HepG2 (cell line): ENCODE data around the gene MCM3. TPM values are rescaled to one million over a fixed set of nuclear protein-coding genes. Genes with fewer than 3 reads are reported as not detected.

Experiments used
- CBFB ChIP-seq: sonication (generic); formaldehyde crosslinking; IDR thresholded peaks from 2 replicates; pipeline ENCODE4 v1.4.0; 2020; ENCODE audit warnings: missing genetic modification reagents
- CEBPZ ChIP-seq: IDR thresholded peaks from 2 replicates; pipeline ENCODE4 v1.6.1; 2012; ENCODE audit warnings: low read length, improper control_type of control experiment
- EP300 ChIP-seq, 3 experiments: sonication (generic) in 1 of 3; formaldehyde crosslinking in 1 of 3; IDR thresholded peaks; 2 replicates each; pipeline versions ENCODE4 v1.5.1 to v1.6.1; 2011 to 2020; ENCODE audit warnings: low read depth in 2 of 3, low read length in 2 of 3, borderline replicate concordance in 1 of 3, improper control_type of control experiment in 1 of 3, mild to moderate bottlenecking in 1 of 3, missing genetic modification reagents in 1 of 3, moderate library complexity in 1 of 3
- FOXP1 ChIP-seq, 2 experiments: fragments of 450-650 bp in 1 of 2; IDR thresholded peaks; 2 replicates each; pipeline ENCODE4 v1.6.1; 2017 to 2018; ENCODE audit warnings: antibody characterized with exemption in 1 of 2
- GFI1 ChIP-seq: sonication (generic); formaldehyde crosslinking; IDR thresholded peaks from 2 replicates; pipeline ENCODE4 v1.5.0; 2020; ENCODE audit warnings: missing genetic modification reagents, mild to moderate bottlenecking, borderline replicate concordance
- HIC2 ChIP-seq: sonication (generic); formaldehyde crosslinking; IDR thresholded peaks from 2 replicates; pipeline ENCODE4 v1.9.0; 2022; ENCODE audit warnings: low read depth, missing genetic modification reagents
- HNRNPK ChIP-seq: fragments of 200-400 bp; formaldehyde crosslinking; IDR thresholded peaks from 2 replicates; pipeline ENCODE4 v1.6.1; 2018; ENCODE audit warnings: low read length, low read depth, moderate library complexity, mild to moderate bottlenecking; ENCODE audit not compliant: poor library complexity, severe bottlenecking
- HNRNPL ChIP-seq: fragments of 200-400 bp; formaldehyde crosslinking; IDR thresholded peaks from 2 replicates; pipeline ENCODE4 v1.6.1; 2017; ENCODE audit warnings: mild to moderate bottlenecking, low read depth, low read length
- KDM3A ChIP-seq: IDR thresholded peaks from 2 replicates; pipeline ENCODE4 v1.6.1; 2018; ENCODE audit warnings: low read depth, missing compliant biosample characterization
- NAIF1 ChIP-seq: sonication (generic); formaldehyde crosslinking; IDR thresholded peaks from 2 replicates; pipeline ENCODE4 v1.5.0; 2020; ENCODE audit warnings: mild to moderate bottlenecking, missing genetic modification reagents, borderline replicate concordance
- NCOA2 ChIP-seq: sonication (generic); formaldehyde crosslinking; IDR thresholded peaks from 2 replicates; pipeline ENCODE4 v1.8.0; 2022; ENCODE audit warnings: inconsistent platforms
- NFKBIZ ChIP-seq: IDR thresholded peaks from 2 replicates; pipeline ENCODE4 v1.6.1; 2018; ENCODE audit warnings: missing genetic modification reagents, missing compliant biosample characterization
- PAX8 ChIP-seq: sonication (generic); formaldehyde crosslinking; IDR thresholded peaks from 2 replicates; pipeline ENCODE4 v1.8.0; 2022; ENCODE audit warnings: mild to moderate bottlenecking, missing genetic modification reagents, borderline replicate concordance
- SAFB2 ChIP-seq: sonication (generic); formaldehyde crosslinking; IDR thresholded peaks from 2 replicates; pipeline ENCODE4 v1.5.1; 2020; ENCODE audit warnings: missing genetic modification reagents, low read depth, mild to moderate bottlenecking, borderline replicate concordance
- SP140L ChIP-seq: sonication (generic); formaldehyde crosslinking; IDR thresholded peaks from 2 replicates; pipeline ENCODE4 v1.4.0; 2020; ENCODE audit warnings: missing genetic modification reagents, borderline replicate concordance
- THAP9 ChIP-seq: sonication (generic); formaldehyde crosslinking; IDR thresholded peaks from 2 replicates; pipeline ENCODE4; 2020; ENCODE audit warnings: missing genetic modification reagents, mild to moderate bottlenecking, borderline replicate concordance
- ZBTB34 ChIP-seq: sonication (generic); formaldehyde crosslinking; IDR thresholded peaks from 2 replicates; pipeline ENCODE4 v1.8.0; 2022; ENCODE audit warnings: mild to moderate bottlenecking, missing genetic modification reagents
- ZFP1 ChIP-seq: IDR thresholded peaks from 2 replicates; pipeline ENCODE4 v1.6.1; 2016
- ZNF3 ChIP-seq: IDR thresholded peaks from 2 replicates; pipeline ENCODE4 v1.7.0; 2017; ENCODE audit warnings: inconsistent platforms
- ZNF569 ChIP-seq: sonication (generic); formaldehyde crosslinking; IDR thresholded peaks from 2 replicates; pipeline ENCODE4 v1.5.0; 2020; ENCODE audit warnings: mild to moderate bottlenecking, missing genetic modification reagents, moderate library complexity, borderline replicate concordance
- ZSCAN29 ChIP-seq: sonication (generic); formaldehyde crosslinking; conservative IDR thresholded peaks from 2 replicates; pipeline ENCODE4 v1.4.0; 2020; ENCODE audit warnings: mild to moderate bottlenecking, missing genetic modification reagents
- polyA plus RNA-seq, 8 experiments: library from polyadenylated mRNA; depleted of rRNA in 3 of 8; stranded (reverse) in 7 of 8; unstranded in 1 of 8; fragments of >200 nt; fragmentation: Illumina TruSeq in 4 of 8; extraction: Trizol in 4 of 8; gene quantifications; 2 replicates each; pipeline versions ENCODE4 v1.2.1 to v1.2.3, GENCODE V29; 2011 to 2016; ENCODE audit warnings: low read depth in 4 of 8, missing spikeins in 1 of 8, mixed read lengths in 1 of 8; ENCODE audit not compliant: insufficient read depth in 1 of 8
- total RNA-seq, 5 experiments: library from RNA; depleted of rRNA; stranded (reverse); fragments of >200 nt; fragmentation: Illumina TruSeq; extraction: Trizol; gene quantifications; 2 replicates each; pipeline ENCODE4 v1.2.3, GENCODE V29; 2016; ENCODE audit warnings: low read depth in 1 of 5

MCM3 gene
- total and polyA plus RNA-seq, 2 of the 13 experiments (the other 11 are each of a cell fraction or from before 2014, with no cell fraction given), result 164 to 288 TPM

- TF ChIP-seq THAP9 (CRISPR knock-in tag) (no peak), PAX8 (CRISPR knock-in tag) (no peak), GFI1 (CRISPR knock-in tag) (peak; percentile 21; the same call in 1 of the 2 replicates), SP140L (CRISPR knock-in tag) (no peak; the same call in 1 of the 2 replicates), ZNF3 (CRISPR knock-in tag) (no peak), CBFB (CRISPR knock-in tag) (0 out of 2 replicates have a peak, but pooled peaks have one; percentile 7), ZBTB34 (CRISPR knock-in tag) (no peak), ZSCAN29 (no peak), ZNF569 (CRISPR knock-in tag) (no peak), KDM3A (CRISPR knock-in tag) (0 out of 2 replicates have a peak, but pooled peaks have one; percentile 30), EP300 (IDR thresholded peaks at IDR 0.05; ENCODE audit: low read depth in 2 of 2, low read length in 2 of 2) (no peak), EP300 (CRISPR knock-in tag; IDR thresholded peaks at IDR 0.05; ENCODE audit: borderline replicate concordance) (peak; percentile 24; the same call in 1 of the 2 replicates), NCOA2 (CRISPR knock-in tag) (no peak), ZFP1 (CRISPR knock-in tag) (0 out of 2 replicates have a peak, but pooled peaks have one; percentile 12), FOXP1 (IDR thresholded peaks at IDR 0.05) (no peak), FOXP1 (CRISPR knock-in tag; IDR thresholded peaks at IDR 0.05) (no peak), SAFB2 (CRISPR knock-in tag) (no peak), HIC2 (no peak), CEBPZ (no peak), HNRNPK (no peak), NFKBIZ (CRISPR knock-in tag) (0 out of 2 replicates have a peak, but pooled peaks have one; percentile 40), HNRNPL (no peak), NAIF1 (CRISPR knock-in tag) (0 out of 2 replicates have a peak, but pooled peaks have one; percentile 62)
These were observed 447 bp downstream of the MCM3 start (continued) for GRCh38 chr6:52284131-52284459.
